PFSK-1 (cell line): Measurements from ENCODE around the gene ZBTB7A.

Source experiments
- POLR2AphosphoS5 ChIP-seq: IDR thresholded peaks from 2 replicates; pipeline ENCODE4 v1.6.1; 2012; ENCODE audit warnings: low read depth, mild to moderate bottlenecking, control low read depth, low read length, moderate library complexity
- REST ChIP-seq, 2 experiments: IDR thresholded peaks; 2 replicates each; pipeline versions ENCODE4 v1.6.1 to v1.8.0; 2011 to 2012; ENCODE audit warnings: low read depth in 2 of 2, low read length in 2 of 2, control low read depth in 1 of 2, inconsistent platforms in 1 of 2, mild to moderate bottlenecking in 1 of 2, moderate library complexity in 1 of 2; ENCODE audit not compliant: insufficient read depth in 1 of 2
- SIN3A ChIP-seq: IDR thresholded peaks from 2 replicates; pipeline ENCODE4 v1.6.1; 2012; ENCODE audit warnings: mild to moderate bottlenecking, low read length, moderate library complexity, borderline replicate concordance; ENCODE audit not compliant: insufficient read depth
- TAF1 ChIP-seq: IDR thresholded peaks from 2 replicates; pipeline ENCODE4 v1.6.1; 2012; ENCODE audit warnings: low read length, control low read depth, borderline replicate concordance; ENCODE audit not compliant: insufficient read depth

GRCh38 chr19:4114181-4114580 is 47.5 kb upstream of the ZBTB7A start:
- TF ChIP-seq POLR2AphosphoS5, result no peak
- no peak for TF ChIP-seq TAF1
- TF ChIP-seq REST (IDR thresholded peaks at IDR 0.05; ENCODE audit: insufficient read depth in 1 of 2, low read depth in 2 of 2, low read length in 2 of 2), result no peak
- no peak for TF ChIP-seq SIN3A
